HTR-8/SVneo (cell line): ENCODE measurements around the gene KRTAP20-1.

Experiments
- DNase-seq: peaks from one replicate; pipeline ENCODE4 v3.0.0; 2011; ENCODE audit warnings: low spot score, mixed read lengths; ENCODE audit not compliant: insufficient read length
- FAIRE-seq: peaks from 2 replicates; lab custom pipeline; 2011; peaks lifted over from hg19 to GRCh38; lab: Jason Lieb, UNC

Gene KRTAP20-1

DNA sequence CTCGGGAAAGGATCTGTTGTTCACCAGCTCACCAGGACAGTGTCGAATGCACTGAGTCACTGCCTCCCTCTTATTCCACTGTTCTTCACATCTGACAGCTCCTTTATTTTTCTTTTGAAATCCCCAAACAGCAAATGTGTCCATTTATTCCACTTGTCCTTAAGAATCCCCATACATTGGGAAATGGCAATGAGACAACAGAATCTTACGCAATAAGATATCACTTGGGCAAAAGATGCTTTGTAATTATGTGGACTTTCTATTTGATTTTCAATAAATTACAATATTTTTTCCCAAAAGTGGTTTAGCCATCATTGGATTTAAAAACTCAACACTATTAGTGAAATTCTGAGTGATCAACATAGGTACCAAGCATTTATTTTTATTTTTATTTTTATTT, 22.5 kb downstream of the KRTAP20-1 start:
- FAIRE-seq (no peak), DNase-seq (no peak)

DNA sequence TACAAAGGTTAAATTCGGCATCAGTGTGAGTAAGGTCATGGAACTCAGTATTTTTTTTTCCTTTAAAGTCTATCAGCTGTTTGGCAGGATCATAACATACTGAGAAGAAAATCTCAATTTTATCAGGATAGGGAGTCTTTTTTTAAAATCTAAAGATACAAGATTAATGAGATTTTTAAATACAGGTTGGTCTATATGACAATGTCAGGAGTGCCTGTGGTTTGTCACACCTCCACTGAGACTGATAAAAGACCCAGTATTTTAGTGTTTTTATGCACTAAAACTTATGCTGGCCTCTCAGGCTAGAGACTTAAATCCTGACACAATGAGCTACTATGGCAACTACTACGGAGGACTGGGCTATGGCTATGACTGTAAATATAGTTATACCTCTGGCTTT, 26.3 kb downstream of the KRTAP20-1 start, which contains the start of gene KRTAP20-3:
KRTAP20-3 (plus strand) TSS at position 301 of the 400 bp plus-strand sequence.
- FAIRE-seq = no peak
- DNase-seq = no peak

DNA sequence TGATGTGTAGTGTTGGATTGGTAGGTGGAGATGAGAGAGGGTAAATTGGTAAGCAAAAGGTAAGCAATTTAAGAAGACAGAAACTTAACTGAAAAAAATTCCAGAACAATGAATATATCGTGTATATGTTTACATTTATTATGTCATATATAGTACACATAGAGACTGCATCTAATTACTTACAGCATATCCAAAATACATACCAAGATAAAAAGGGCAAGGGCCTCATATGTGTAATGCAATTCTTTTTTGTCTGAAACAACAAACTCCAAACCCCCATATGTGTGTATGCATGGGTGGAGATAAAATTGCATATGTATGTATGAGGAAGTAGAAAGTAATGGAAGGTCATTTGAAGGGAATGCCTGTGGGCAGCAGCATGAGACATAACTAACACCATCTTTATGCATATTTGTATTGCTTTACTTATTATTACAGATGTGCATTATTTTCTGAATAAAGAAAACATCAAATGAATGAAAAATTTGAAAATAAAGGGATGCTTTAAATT, 30.7 kb downstream of the KRTAP20-1 start:
- DNase-seq (no peak), FAIRE-seq (no peak)

DNA sequence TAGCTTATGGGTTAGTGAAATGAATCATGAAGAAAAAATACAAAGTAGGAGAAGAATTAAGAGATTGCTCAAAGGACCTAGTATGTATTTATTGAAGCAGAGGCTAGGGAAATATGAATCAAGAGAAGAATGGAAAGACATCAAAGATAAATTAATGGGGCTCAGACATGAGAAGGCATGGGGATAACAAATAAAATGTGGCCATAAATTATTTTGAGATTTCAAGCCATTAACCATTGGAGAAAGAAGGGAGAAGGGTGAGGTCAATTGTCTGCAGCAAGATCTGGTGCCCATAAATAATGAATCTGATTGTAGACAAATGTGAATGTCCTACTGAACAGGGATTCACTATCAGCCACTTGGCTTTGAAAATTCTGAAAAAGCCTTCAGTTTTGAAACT, 36.7 kb downstream of the KRTAP20-1 start:
- no peak for FAIRE-seq
- no peak for DNase-seq
